GM12875 (cell line): ENCODE results near the gene TNIK.

Experiments used
- H3K4me3 ChIP-seq: one replicate; pipeline ENCODE4 v1.5.1; 2011; ENCODE audit warnings: low read depth, low read length, control low read depth
- CTCF ChIP-seq: IDR thresholded peaks from 2 replicates; pipeline ENCODE4 v1.5.1; 2011; ENCODE audit warnings: low read depth, mild to moderate bottlenecking, control low read depth, inconsistent platforms, low read length, moderate library complexity, borderline replicate concordance; ENCODE audit not compliant: insufficient read depth

The TNIK gene

GRCh38 chr3:171227828-171228227 lies 232.4 kb downstream of the TNIK start:
- no peak overlapping the region for H3K4me3 ChIP-seq
- no peak for TF ChIP-seq CTCF

GRCh38 chr3:171227359-171227758 lies 232.8 kb downstream of the TNIK start:
- TF ChIP-seq CTCF = no peak

GRCh38 chr3:171226794-171227193 lies 233.4 kb downstream of the TNIK start:
- TF ChIP-seq CTCF = no peak
- H3K4me3 ChIP-seq = no peak overlapping the region

More at GRCh38 chr3:171227359-171227758, 232.8 kb downstream of the TNIK start:
- H3K4me3 ChIP-seq = no peak overlapping the region

GRCh38 chr3:171225708-171226107 lies 234.5 kb downstream of the TNIK start:
- H3K4me3 ChIP-seq = no peak overlapping the region
- TF ChIP-seq CTCF = no peak

- TF ChIP-seq CTCF = no peak
- no peak overlapping the region for H3K4me3 ChIP-seq
These were observed 235.0 kb downstream of the TNIK start for GRCh38 chr3:171225165-171225564.

- TF ChIP-seq CTCF = no peak
- H3K4me3 ChIP-seq = no peak overlapping the region
These were observed 236.8 kb downstream of the TNIK start for GRCh38 chr3:171223396-171223795.

- TF ChIP-seq CTCF = no peak
- H3K4me3 ChIP-seq = no peak overlapping the region
These were observed 237.2 kb downstream of the TNIK start for GRCh38 chr3:171222995-171223394.
